GM10266 (cell line): ENCODE measurements around the gene TNFAIP8L1.

Experiments used
- DNase-seq: peaks from one replicate; pipeline ENCODE4 v3.0.0; 2012; ENCODE audit errors: extremely low spot score
- CTCF ChIP-seq: IDR thresholded peaks from 2 replicates; pipeline ENCODE4 v1.5.1; 2012; ENCODE audit warnings: mild to moderate bottlenecking, low read depth; ENCODE audit not compliant: control insufficient read depth, insufficient read depth; ENCODE audit errors: missing control alignments

TNFAIP8L1 gene

GRCh38 chr19:4689403-4689802 is 50.1 kb downstream of the TNFAIP8L1 start:
- no peak for TF ChIP-seq CTCF
- DNase-seq = no peak

GRCh38 chr19:4690361-4690760 is 51.0 kb downstream of the TNFAIP8L1 start:
- TF ChIP-seq CTCF = no peak
- no peak for DNase-seq

GRCh38 chr19:4691373-4691772 is 52.1 kb downstream of the TNFAIP8L1 start:
- TF ChIP-seq CTCF = no peak
- no peak for DNase-seq

GRCh38 chr19:4692251-4693077 is 53.1 kb downstream of the TNFAIP8L1 start:
- DNase-seq = no peak
- no peak for TF ChIP-seq CTCF

GRCh38 chr19:4693078-4693350 is 53.7 kb downstream of the TNFAIP8L1 start:
- TF ChIP-seq CTCF = no peak
- no peak for DNase-seq

GRCh38 chr19:4693471-4694121 is 54.3 kb downstream of the TNFAIP8L1 start:
- no peak for TF ChIP-seq CTCF
- no peak for DNase-seq
